Gastrocnemius medialis (tissue), 4 donors: Measurements from ENCODE around the gene CHORDC1. TPM values are rescaled to one million over a fixed set of nuclear protein-coding genes. Genes with fewer than 3 reads are reported as not detected.
A peak's percentile ranks its signal among the peaks of the same experiment; 100 is the strongest.

Experiments used
- ATAC-seq, 2 donors: fragments of 150-250 bp; one replicate each; pipeline ENCODE4 v1.9.1; 2016
- DNase-seq, 2 donors: peaks; one replicate each; pipeline ENCODE4 v3.0.0-alpha.2; 2019
- H3K27ac ChIP-seq, 4 donors: fragments of 200-600 bp; sonication (generic); 1 replicate in 1 of 4; 2 replicates in 3 of 4; pipeline ENCODE4 v1.5.1; 2016 to 2018; ENCODE audit warnings: mild to moderate bottlenecking in 2 of 4, moderate library complexity in 1 of 4
- H3K27me3 ChIP-seq, 3 donors: fragments of 200-600 bp; sonication (generic) in 2 of 3; 1 replicate in 1 of 3; 2 replicates in 2 of 3; pipeline versions ENCODE4 v1.5.1 to v1.6.0; 2016 to 2019; ENCODE audit warnings: mild to moderate bottlenecking in 1 of 3, moderate library complexity in 1 of 3
- H3K36me3 ChIP-seq, 2 donors: fragments of 200-600 bp; sonication (generic) in 1 of 2; one replicate each; pipeline ENCODE4 v1.5.1; 2017 to 2018
- H3K4me1 ChIP-seq, 2 donors: fragments of 200-600 bp; sonication (generic) in 1 of 2; one replicate each; pipeline ENCODE4 v1.5.1; 2016 to 2017; ENCODE audit warnings: mild to moderate bottlenecking in 2 of 2
- H3K4me3 ChIP-seq, 4 donors: fragments of 200-600 bp; sonication (generic) in 3 of 4; 1 replicate in 1 of 4; 2 replicates in 3 of 4; pipeline ENCODE4 v1.5.1; 2016 to 2019; ENCODE audit warnings: mild to moderate bottlenecking in 2 of 4
- H3K9me3 ChIP-seq, 3 donors: fragments of 200-600 bp; sonication (generic) in 2 of 3; 1 replicate in 1 of 3; 2 replicates in 2 of 3; pipeline ENCODE4 v1.5.1; 2016 to 2019
- POLR2A ChIP-seq, 2 donors: fragments of 450-650 bp; IDR thresholded peaks; one replicate each; pipeline ENCODE4 v1.6.1; 2017; ENCODE audit warnings: antibody characterized with exemption in 2 of 2, mild to moderate bottlenecking in 2 of 2, moderate library complexity in 2 of 2
- in situ Hi-C, 4 donors: fragments of 200-750 bp; cut with MboI; loops; one replicate each; pipeline versions ENCODE4 v1.15.0 to v1.8.0; 2017; ENCODE audit warnings: low sequenced_read_pairs in 4 of 4
- intact Hi-C: fragments of 100-400 bp; cut with DNase I; formaldehyde crosslinking; loops from one replicate; pipeline ENCODE4 v1.15.1; 2023; ENCODE audit warnings: low total_unique reads
- total RNA-seq, 4 donors: library from RNA; depleted of rRNA; stranded (reverse); fragments of >200 nt; gene quantifications; one replicate each; pipeline versions ENCODE4 v1.1.0 to v1.2.3, GENCODE V29; 2016
- TF ChIP-seq, protein P1 (sequence below), 5 experiments: fragments of 450-650 bp in 3 of 5; fragments of 200-600 bp in 2 of 5; sonication (generic) in 2 of 5; IDR thresholded peaks in 4 of 5; conservative IDR thresholded peaks in 1 of 5; 1 replicate in 4 of 5; 2 replicates in 1 of 5; pipeline ENCODE4 v1.5.1; 2016 to 2019; ENCODE audit warnings: antibody characterized with exemption in 5 of 5, mild to moderate bottlenecking in 3 of 5, moderate library complexity in 3 of 5

The CHORDC1 gene
- total RNA-seq, 4 donors from 2014 or later, result 32.7 to 64.8 (median 55.9) TPM

- Histone ChIP-seq H3K36me3 (no peaks in the 10 kb centered on the region), H3K9me3 (no peaks in the 10 kb centered on the region), H3K4me1 (peaks cover 54 to 59% of the 10 kb centered on the region in 2 donors), H3K27me3 (no peaks in the 10 kb centered on the region), H3K4me3 (peak overlapping the region; percentile 72 to 94 (median 84)), H3K27ac (peak overlapping the region; percentile 89 to 97 (median 94))
- ATAC-seq (peak in 1 of 2 donors; percentile 2), DNase-seq (no peak)
- TF ChIP-seq, protein P1, sequence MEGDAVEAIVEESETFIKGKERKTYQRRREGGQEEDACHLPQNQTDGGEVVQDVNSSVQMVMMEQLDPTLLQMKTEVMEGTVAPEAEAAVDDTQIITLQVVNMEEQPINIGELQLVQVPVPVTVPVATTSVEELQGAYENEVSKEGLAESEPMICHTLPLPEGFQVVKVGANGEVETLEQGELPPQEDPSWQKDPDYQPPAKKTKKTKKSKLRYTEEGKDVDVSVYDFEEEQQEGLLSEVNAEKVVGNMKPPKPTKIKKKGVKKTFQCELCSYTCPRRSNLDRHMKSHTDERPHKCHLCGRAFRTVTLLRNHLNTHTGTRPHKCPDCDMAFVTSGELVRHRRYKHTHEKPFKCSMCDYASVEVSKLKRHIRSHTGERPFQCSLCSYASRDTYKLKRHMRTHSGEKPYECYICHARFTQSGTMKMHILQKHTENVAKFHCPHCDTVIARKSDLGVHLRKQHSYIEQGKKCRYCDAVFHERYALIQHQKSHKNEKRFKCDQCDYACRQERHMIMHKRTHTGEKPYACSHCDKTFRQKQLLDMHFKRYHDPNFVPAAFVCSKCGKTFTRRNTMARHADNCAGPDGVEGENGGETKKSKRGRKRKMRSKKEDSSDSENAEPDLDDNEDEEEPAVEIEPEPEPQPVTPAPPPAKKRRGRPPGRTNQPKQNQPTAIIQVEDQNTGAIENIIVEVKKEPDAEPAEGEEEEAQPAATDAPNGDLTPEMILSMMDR (IDR thresholded peaks at IDR 0.05 in 4 of 5, conservative IDR thresholded peaks at IDR 0.05 in 1 of 5), result no peak
- no peak for TF ChIP-seq POLR2A (IDR thresholded peaks at IDR 0.05)
- intact Hi-C loops (no loop called here), in situ Hi-C loops (no loop called here)
Measured at GRCh38 chr11:90221803-90222458, 918 bp downstream of the CHORDC1 start.

GRCh38 chr11:90220391-90220790, 2.5 kb downstream of the CHORDC1 start:
- Histone ChIP-seq H3K4me1 (peaks cover 68 to 71% of the 10 kb centered on the region in 2 donors), H3K27ac (peak overlapping the region in 3 of 4 donors; percentile 18 to 94 (median 22)), H3K4me3 (peak overlapping the region in 3 of 4 donors; percentile 81 to 94 (median 87)), H3K36me3 (no peaks in the 10 kb centered on the region), H3K9me3 (no peaks in the 10 kb centered on the region), H3K27me3 (no peaks in the 10 kb centered on the region)
- DNase-seq (no peak), ATAC-seq (no peak)
- in situ Hi-C loops, result no loop called here
- TF ChIP-seq POLR2A (IDR thresholded peaks at IDR 0.05), result no peak
- TF ChIP-seq, protein P1 (IDR thresholded peaks at IDR 0.05 in 4 of 5, conservative IDR thresholded peaks at IDR 0.05 in 1 of 5), result no peak
- intact Hi-C loops, result no loop called here

- H3K36me3 ChIP-seq, result peaks cover 0 to 5% of the 10 kb centered on the region in 2 donors
- H3K4me1 ChIP-seq, result peaks cover 63 to 67% of the 10 kb centered on the region in 2 donors
- in situ Hi-C loops, result no loop called here
- no peak overlapping the region for H3K4me3 ChIP-seq
- peak overlapping the region in 2 of 4 donors; percentile 16 to 22 for H3K27ac ChIP-seq
- ATAC-seq (no peak), DNase-seq (no peak)
- intact Hi-C loops, result no loop called here
- H3K9me3 ChIP-seq, result no peaks in the 10 kb centered on the region
- H3K27me3 ChIP-seq, result no peaks in the 10 kb centered on the region
- TF ChIP-seq POLR2A (IDR thresholded peaks at IDR 0.05), result no peak
- TF ChIP-seq, protein P1 (IDR thresholded peaks at IDR 0.05 in 4 of 5, conservative IDR thresholded peaks at IDR 0.05 in 1 of 5), result no peak
Measured at GRCh38 chr11:90219438-90219837, 3.4 kb downstream of the CHORDC1 start.

DNA sequence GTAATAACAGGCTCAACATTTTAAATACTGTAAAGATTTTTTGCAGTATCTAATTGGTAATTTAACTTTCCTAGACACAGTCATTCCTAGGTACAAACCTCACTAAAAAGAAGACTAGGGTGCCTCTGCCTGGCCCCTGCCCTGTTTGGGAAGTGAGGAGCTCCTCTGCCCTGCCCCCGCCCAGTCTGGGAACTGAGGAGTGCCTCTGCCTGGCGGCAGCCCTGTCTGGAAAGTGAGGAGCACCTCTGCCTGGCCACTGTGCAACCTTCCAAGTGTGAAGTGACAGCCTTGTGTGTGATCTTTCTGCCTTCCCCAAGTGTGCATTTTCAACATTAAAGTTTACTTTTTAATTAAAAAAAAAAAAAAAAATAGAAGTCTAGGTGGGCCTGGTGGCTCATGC, 4.2 kb downstream of the CHORDC1 start:
- H3K4me3 ChIP-seq, result no peak overlapping the region
- TF ChIP-seq, protein P1 (IDR thresholded peaks at IDR 0.05 in 4 of 5, conservative IDR thresholded peaks at IDR 0.05 in 1 of 5), result no peak
- no peak for TF ChIP-seq POLR2A (IDR thresholded peaks at IDR 0.05)
- in situ Hi-C loops (no loop called here), intact Hi-C loops (no loop called here)
- DNase-seq (peak; percentile 4 to 42), ATAC-seq (no peak)
- H3K9me3 ChIP-seq, result no peaks in the 10 kb centered on the region
- peaks cover 56 to 61% of the 10 kb centered on the region in 2 donors for H3K4me1 ChIP-seq
- peak overlapping the region in 3 of 4 donors; percentile 22 to 51 (median 41) for H3K27ac ChIP-seq
- H3K36me3 ChIP-seq, result peaks cover 0 to 13% of the 10 kb centered on the region in 2 donors
- no peaks in the 10 kb centered on the region for H3K27me3 ChIP-seq
